HG03060 (cell line): ENCODE results near the gene DDI2.
"Not testable (repeated sequence)": the region's sequence is repeated elsewhere in the genome, so short reads cannot be mapped to it uniquely, and the experiment has no call there.

Source experiments
- ATAC-seq: cut with Tn5 transposase; IDR thresholded peaks from one replicate; pipeline ENCODE4 v1.9.1; 2021; ENCODE audit warnings: low read depth, moderate number of reproducible peaks; ENCODE audit not compliant: unreplicated experiment

Gene DDI2

DNA sequence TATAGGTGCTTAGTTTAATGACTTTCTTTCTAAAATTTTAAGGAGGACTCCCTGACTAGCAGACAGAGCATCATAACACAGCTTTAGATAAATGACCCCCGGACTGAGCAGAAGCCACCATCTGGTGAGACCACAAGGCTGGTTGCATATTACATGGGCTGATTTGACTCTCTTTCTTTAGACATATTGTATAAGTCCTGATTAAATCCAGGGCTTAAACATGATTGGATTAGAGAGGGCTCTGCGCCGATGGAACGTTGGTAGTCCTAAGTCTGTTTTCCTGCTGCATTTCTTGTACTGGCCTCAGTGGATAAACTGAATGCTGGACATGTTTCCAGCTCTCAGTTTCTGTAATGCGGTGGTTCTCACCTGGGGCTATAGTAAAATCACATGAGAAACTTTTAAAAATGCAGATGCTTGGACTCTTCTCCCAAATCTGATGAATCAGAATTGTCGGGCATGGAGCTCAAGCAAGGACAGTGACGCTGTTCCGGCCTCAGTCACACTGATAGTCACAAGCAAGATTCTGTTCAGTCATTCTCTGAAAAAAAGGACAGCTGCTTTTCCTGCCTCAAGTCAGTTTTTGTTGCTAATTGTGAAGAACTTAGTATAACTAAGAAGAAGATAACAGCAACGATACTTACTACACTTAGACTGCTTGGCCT is 16.6 kb downstream of the DDI2 start:
- no peak for ATAC-seq

DNA sequence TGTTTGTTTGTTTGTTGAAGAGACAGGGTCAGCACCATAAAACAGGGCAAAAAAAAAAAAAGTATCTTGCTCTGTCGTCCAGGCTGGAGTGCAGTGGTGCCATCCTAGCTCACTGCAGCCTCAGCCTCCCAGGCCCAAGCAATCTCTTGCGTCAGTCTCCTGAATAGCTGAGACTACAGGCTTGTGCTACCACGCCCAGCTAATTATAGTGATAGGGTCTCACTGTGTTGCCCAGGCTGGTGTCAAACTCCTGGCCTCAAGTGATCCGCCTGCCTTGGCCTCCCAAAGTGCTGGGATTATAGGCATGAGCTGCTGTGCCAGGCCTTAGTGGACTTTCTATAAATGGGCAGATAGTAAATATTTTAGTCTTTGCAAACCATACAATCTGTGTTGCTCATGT is 19.2 kb downstream of the DDI2 start:
- ATAC-seq, result no peak

DNA sequence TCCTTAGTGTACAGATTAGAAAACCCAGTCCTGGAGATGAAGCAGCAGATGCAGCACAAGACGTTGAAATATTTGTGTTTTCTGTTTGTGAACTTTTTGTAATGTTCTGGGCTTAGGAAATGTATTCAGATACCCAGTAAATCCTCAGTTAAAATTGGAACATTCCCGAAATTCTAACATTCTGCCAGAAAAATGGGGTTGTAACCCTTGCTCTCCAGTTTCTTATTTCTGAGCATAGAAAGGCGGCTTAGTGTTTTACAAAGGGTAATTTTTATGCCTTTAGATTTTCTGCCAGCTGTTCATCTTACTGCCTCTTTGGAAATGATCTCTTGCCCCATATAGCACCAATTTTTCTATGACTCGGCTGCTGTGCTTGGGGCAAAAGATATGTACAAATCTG is 20.6 kb downstream of the DDI2 start:
- no peak for ATAC-seq

DNA sequence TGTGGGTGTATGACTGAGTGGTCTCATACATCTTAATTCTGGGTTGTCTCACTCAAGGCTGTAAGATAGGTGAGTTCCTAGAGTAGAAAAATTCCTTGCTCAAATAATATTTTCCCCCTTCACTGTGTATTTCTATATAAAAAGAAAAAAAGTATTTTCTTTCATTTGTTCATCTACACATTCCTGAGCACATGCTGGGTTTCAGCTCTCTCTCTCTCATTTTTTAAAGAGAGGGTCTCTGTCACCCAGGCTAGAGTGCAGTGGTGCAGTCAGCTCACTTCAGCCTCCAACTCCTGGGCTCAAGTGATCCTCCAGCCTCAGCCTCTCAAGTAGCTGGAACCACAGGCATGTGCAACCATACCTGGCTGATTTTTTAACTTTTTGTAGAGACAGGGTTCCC is 22.0 kb downstream of the DDI2 start:
- ATAC-seq, result no peak

DNA sequence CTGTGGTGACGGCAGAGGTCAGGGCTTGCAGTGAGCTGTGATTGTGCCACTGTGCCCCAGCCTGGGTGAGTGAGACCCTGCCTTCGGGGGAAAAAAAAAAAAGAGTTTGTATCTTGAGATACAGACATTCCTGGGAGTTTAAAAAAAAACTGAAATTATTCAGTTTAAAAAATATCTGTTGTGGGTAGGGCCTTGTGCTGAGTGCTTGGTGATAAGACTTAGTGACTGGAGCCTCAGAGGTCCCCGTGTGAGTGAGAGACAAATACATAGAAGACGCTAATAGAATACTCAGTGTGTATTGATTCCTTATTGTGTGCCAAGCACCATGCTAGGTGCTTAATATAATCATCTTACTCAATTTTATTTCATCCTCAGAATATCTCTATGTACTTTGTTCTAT is 22.7 kb downstream of the DDI2 start:
- no peak for ATAC-seq

DNA sequence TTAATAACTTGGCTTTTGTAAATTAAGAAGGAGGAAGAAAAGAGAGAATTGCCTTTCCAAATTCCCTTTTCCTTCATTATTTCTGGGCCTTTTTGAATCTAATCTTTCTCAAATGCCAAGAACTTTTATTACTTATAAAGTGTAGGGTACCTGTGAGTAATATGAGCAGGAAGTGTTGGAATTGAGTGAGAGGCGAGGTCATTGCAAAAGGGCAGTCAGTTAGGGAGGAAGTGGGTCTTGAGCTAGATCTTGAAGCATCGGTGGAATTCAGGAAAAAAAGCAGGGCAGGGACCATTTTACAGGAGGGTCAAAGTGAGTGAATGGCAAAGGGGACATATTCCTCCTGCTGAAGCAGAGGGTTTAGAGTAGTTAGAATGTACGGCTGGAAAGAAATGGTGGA is 23.4 kb downstream of the DDI2 start:
- ATAC-seq, result no peak

DNA sequence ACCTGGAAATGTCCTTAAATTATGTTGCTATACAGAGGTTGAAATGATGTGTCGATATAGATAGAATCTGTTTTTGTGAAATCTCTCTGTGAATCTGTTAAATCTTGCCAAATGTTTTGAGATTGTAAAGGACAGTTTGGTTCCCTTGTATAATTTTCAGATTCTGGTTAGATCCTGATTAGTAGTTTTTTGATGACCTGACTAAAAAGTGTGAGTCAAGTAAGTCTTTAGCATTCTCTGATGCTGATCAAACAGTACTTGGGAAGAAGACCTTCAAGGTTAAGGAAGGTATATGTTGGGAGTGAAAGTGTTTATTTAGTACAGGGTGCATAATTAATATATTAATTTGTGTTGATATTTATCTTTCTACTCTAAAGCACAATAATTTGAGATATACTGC is 32.7 kb downstream of the DDI2 start:
- ATAC-seq, result no peak

DNA sequence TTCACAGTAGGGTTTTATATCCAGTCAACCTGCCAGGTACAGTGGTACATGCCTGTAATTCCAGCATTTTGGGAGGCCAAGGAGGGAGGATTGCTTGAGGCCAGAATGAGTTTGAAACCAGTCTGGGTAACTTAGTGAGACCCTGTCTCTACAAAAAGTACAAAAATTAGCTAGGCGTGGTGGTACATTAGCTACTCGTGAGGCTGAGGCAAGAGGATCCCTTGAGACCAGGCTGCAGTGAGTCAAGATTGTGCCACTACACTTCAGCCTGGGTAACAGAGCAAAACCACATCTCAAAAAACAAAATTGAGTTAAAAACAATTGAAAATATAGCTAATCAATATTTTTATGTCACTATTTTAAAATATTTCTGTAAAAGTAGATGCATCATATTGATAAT is 33.2 kb downstream of the DDI2 start:
- no peak for ATAC-seq

DNA sequence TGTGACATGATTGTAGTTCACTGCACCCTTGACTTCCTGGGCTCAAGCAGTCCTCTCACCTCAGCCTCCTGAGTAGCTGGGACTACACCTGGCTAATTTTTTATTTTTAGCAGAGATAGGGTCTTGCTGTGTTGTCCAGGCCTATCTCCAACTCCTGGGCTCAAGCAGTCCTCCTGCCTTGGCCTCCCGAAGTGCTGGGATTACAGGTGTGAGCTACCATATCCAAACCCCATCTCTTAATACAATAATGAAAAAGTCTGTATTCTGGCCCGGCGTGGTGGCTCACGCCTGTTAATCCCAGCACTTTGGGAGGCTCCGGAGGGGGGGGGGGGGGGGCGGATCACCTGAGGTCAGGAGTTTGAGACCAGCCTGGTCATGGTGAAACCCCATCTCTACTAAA is 34.9 kb downstream of the DDI2 start:
- not testable (repeated sequence) for ATAC-seq

DNA sequence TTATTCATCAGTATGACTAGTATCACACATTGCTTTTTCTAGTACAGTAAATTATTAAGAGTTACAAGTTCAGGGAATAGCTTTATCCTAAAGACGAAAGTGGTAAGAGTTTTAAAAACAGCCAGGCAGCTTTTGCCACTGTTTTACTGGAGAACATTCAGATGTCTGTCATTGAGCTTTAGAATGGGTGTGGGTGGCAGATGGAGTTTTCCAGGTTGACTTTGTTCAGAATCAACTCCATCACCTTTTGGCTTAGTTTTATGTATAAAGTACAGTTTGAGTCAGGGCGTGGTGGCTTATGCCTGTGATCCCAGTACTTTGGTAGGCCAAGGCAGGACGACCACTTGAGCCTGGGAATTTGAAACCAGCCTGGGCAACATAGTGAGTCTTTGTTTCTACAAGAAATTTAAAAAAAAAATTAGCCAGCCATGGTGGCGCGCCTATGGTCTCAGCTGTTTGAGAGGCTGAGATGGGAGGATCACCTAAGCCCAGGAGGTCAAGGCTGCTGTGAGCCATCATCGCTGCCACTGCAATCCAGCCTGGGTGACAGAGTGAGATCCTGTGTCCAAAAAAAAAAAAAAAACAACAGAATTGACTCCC is 36.9 kb downstream of the DDI2 start:
- no peak for ATAC-seq

DNA sequence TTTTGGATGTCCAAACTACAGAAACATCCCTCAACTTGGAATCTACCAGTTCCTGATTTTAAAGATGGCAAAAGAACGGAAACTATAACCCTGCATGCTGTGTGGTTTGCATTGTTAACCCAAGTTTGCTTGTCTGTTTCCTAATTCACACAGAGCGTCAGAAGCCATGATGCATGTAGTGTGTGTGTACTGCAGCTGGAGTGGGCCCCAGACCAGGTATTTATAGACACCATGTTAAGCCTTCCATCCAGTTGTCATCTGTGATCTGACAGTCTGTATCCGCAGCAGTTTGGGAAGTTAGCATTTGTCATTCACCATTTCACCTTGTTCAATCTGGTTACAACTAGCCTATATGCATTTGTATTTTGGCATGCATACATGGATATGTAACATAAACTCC is 39.2 kb downstream of the DDI2 start:
- ATAC-seq, result no peak

DNA sequence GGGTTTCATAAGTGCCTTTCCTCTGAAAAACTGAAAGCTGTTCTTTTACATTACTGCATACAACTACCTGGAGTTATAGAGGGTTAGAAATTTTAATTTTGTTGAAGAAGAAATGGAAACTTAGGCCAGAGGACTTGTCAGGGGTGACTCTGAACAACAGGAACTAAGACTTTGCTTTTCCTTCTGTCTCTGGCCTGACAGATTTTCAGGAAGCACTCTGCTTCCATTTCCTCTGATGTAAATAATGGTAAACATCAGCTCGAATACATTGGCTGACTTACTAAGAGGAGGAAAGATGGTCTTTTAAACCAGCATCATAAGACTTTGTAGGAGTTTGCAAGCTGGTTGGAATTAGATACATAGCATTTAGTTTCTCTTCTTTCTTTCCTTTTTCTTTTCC is 39.8 kb downstream of the DDI2 start:
- ATAC-seq, result no peak

DNA sequence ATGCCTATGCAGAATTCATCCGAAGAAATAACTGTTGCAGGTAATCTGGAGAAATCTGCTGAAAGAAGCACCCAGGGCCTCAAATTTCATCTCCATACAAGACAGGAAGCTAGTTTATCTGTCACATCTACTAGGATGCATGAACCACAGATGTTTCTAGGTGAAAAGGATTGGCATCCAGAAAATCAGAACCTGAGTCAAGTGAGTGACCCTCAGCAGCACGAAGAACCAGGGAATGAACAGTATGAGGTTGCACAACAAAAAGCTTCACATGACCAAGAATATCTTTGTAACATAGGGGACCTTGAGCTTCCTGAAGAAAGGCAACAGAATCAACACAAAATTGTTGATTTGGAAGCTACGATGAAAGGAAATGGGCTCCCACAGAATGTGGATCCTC is 42.9 kb downstream of the DDI2 start:
- no peak for ATAC-seq

DNA sequence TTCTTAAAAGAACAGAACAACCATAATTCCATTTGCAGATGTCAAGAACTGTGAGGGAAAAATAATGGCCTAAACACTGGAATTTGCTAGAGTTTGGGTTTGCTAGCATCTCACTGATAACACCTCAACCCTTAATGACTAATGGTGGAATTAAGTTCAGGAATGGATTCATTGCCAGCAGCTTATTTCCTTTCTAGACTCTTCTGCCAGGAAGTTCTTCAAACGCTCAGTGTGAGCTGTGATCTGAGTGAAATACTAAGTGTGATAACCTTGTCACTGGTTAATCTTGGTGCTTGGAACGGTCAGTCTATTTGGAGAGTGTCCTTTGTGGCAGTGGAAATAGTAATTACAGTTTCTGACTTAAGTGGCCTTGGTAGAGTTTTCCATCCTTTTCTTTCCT is 45.2 kb downstream of the DDI2 start:
- no peak for ATAC-seq

DNA sequence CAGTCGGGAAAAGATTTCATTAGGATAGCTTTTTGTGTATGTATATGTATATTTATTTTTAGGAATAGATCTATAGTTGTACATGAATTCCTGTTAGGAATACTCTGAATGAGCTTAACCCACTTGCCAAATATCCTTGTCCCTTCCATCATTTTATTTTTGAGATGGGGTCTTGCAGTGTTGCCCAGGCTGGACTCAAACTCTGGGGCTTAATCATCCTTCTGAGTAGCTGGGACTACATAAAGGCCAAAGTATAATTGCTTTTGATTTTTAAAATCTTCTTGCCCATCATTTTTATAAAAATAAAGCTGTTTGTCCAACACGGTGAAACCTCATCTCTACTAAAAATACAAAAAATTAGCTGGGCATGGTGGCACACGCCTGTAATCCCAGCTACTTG is 46.7 kb downstream of the DDI2 start:
- ATAC-seq, result no peak

DNA sequence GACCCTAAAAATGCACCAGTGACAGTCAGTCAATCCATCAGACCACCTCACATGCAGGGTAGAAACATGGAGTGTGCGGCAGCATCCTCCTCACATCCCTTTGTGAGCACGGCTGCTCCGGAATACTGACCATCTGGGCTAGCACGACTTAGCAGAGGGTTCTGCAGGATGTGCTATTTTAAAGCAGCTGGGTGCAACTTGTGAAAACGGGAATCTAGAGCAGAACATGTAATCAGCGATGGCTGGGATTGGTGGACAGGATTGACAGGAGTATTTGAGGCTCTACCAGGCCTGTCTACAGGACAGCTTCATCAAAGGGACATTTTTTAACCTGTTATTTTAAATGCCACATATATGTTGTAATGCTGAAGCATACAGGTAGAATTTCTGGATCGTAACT is 50.1 kb downstream of the DDI2 start:
- no peak for ATAC-seq

DNA sequence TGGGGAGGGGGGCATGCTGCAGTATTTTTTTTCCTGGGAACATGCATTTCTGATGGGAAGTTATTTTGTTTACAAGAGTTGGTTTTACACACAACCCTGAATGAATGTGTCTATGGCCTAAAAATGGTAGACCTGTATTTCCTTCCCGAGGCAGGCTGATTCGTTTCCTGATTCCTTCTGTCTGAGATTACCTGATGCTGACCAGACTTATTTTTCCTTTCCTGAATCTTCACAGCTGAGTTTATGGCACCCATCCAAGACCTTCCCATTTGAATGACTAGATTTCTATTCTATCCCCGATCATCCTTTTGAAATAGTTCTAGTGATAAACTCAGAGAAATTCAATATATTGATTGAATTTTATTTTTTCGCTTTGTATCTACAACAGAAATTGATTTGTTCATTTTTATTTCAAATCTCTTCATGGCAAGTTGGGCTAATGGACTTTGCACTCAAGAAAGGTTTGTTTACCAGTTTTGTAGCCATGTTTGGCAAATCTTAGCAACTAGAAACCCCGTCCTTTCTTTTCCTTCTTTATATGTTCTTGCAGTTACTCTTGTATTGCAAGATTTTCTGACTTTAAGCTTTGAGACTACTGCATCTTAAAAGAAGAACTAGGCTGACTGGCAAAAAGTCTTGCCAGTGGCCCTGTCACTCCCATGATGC is 51.0 kb downstream of the DDI2 start:
- ATAC-seq, result no peak

DNA sequence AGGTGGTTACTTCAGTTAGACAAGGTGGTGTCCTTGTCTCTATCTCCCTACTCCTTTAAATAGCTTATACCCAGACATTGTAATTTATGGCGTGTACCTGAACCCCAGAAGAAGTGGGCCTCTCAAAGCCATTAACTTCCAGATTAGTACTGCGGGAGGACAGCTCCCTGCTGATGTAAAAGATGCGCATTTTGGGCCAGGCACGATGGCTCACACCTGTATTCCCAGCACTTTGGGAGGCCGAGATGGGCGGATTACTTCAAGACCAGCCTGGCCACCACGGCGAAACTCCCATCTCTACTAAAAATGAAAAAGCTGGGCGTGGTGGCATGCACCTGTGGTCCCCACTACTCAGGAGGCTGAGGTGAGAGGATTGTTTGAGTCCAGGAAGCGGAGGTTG is 51.8 kb downstream of the DDI2 start:
- no peak for ATAC-seq

DNA sequence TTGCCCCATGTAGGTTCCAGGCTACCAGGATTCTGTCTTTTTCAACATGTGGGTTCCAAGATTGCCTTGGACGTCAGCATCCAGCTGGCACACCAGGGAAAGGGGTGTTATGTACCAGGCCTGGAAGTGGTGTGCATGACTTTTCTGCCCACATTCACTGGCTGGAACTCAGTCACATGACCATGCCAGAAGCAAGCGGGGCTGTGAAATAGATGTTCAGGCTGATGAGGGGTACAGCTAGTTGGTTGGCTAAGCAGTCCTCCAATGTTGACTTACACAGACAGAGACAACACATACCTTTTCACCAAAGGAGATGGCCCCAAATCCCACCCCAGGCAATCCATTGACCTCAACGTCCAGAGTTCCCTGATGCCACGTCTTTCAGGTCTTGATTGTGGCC is 52.6 kb downstream of the DDI2 start:
- ATAC-seq, result no peak

DNA sequence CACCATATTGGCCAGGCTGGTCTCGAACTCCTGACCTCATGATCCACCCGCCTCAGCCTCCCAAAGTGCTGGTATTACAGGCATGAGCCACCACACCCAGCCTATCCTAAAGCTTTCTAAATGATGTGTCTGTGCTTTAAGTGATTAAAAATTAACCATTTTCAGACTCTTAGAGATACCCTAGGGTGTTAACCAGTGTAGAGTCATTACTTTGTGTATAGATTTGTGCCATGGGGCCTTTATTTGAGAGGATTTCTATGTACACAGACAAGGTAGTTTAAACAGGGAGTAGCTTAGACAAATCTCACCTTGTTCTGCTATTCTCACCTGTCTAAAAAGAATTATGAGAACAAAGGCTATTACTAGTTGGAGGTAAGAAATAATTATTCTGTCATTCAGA is 54.2 kb downstream of the DDI2 start:
- ATAC-seq, result no peak

DNA sequence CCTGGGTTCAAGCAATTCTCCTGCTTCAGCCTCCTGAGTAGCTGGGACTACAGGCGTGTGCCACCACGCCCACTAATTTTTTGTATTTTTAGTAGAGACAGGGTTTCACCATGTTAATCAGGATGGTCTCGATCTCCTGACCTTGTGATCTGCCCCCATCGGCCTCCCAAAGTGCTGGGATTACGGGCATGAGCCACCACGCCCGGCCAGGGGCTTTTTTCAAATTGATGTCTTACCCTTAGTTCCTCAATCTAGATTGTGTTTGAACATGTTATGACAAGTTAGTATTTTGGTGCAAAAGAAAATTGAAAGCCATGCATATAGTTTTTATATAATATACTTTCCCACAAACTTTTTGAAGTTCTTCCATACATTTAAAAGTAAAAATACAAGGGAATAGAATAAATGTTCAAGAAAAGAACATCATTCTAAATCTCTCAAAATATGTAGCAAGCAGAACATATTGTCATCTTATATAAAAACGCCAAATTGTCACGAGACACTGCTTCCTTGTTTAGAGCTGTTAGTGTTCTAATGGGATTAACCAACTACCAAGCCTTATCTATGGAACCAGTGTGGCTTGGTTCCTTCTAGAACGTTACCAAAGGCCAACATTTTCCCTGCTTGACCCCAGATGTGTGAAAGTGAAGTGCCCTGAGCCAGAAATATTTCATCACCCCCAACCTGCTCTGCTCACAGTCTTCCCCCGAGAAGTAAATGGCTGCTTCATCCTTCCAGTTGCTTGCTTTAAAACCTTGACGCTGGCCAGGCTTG is 57.3 kb downstream of the DDI2 start:
- ATAC-seq, result no peak

DNA sequence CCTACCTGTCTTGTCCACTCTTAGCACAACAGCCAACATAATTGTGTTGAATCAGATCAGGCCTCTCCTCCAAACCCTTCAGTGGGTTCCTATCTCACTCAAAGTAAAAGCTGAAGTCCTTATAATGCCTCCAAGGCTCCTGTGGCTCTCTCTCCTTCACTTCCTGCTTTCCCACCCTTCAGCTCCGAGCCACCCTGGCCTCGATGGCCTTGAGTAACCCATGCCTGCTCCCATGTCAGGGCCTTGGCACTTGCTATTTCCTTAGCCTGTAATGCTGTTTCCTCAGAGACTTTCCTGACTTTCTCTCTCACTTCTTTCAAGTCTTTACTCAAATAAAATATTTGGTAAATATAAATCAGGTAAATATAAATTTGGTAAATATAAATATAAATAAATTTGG is 58.8 kb downstream of the DDI2 start:
- ATAC-seq, result no peak
